Measurements from ENCODE around the gene KLHL28.
A peak's percentile ranks its signal among the peaks of the same experiment; 100 is the strongest.

The KLHL28 gene

DNA sequence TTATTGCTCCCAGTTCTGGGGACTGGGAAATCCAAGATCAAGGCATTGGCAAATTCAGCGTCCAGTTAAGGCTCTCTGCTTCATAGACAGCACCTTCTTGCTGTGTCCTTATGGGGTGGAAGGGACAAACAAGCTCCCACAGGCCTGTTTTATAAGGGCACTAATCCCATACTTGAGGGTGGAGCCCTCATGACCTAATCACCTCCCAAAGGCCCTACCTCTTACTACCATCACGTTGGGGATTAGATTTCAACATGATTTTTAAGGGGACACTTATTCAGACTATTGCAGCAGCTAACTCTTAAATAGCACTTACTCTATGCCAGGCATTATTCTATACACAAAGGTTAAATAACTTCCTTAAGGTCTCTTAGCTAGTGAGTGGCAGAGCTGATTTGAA lies 17.5 kb upstream of the KLHL28 start:
- H3K36me3 ChIP-seq, result no peaks in the 10 kb centered on the region
- intact Hi-C loops (cut with DNase I; ENCODE audit: low total_unique reads), result no loop called here
- TF ChIP-seq, protein P1, sequence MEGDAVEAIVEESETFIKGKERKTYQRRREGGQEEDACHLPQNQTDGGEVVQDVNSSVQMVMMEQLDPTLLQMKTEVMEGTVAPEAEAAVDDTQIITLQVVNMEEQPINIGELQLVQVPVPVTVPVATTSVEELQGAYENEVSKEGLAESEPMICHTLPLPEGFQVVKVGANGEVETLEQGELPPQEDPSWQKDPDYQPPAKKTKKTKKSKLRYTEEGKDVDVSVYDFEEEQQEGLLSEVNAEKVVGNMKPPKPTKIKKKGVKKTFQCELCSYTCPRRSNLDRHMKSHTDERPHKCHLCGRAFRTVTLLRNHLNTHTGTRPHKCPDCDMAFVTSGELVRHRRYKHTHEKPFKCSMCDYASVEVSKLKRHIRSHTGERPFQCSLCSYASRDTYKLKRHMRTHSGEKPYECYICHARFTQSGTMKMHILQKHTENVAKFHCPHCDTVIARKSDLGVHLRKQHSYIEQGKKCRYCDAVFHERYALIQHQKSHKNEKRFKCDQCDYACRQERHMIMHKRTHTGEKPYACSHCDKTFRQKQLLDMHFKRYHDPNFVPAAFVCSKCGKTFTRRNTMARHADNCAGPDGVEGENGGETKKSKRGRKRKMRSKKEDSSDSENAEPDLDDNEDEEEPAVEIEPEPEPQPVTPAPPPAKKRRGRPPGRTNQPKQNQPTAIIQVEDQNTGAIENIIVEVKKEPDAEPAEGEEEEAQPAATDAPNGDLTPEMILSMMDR (IDR thresholded peaks at IDR 0.05), result no peak
- no peaks in the 10 kb centered on the region for H3K9me3 ChIP-seq
- DNase-seq, result no peak
- peaks cover 0 to 10% (median 5%) of the 10 kb centered on the region in 4 donors for H3K4me1 ChIP-seq
- no peak overlapping the region for H3K4me3 ChIP-seq
- no peaks in the 10 kb centered on the region for H3K27me3 ChIP-seq
- H3K27ac ChIP-seq, result no peak overlapping the region

DNA sequence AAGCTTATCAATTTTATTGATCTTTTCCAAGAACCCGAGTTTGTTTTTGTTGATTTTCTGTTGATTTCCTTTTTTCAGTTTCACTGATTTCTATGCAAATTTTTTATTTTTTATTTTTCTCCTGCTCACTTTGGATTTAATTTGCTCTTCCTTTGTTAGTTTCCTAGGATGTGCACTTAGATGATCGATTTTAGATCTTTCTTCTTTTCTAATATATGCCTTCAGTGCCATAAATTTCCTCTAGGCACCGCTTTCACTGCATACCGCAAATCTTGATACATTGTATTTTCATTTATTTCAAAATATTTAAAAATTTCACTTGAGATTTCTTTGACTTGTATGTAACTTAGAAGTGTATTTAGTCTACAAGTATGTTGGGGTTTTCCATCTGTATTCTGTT lies 9.7 kb upstream of the KLHL28 start:
- DNase-seq, result no peak
- Histone ChIP-seq H3K27ac (no peak overlapping the region), H3K4me3 (no peak overlapping the region), H3K36me3 (peaks cover 0 to 6% (median 0%) of the 10 kb centered on the region in 3 donors), H3K27me3 (no peaks in the 10 kb centered on the region), H3K9me3 (no peaks in the 10 kb centered on the region), H3K4me1 (peaks cover 0 to 27% (median 13%) of the 10 kb centered on the region in 4 donors)
- intact Hi-C loops (cut with DNase I; ENCODE audit: low total_unique reads), result no loop called here
- TF ChIP-seq, protein P1 (IDR thresholded peaks at IDR 0.05), result no peak

DNA sequence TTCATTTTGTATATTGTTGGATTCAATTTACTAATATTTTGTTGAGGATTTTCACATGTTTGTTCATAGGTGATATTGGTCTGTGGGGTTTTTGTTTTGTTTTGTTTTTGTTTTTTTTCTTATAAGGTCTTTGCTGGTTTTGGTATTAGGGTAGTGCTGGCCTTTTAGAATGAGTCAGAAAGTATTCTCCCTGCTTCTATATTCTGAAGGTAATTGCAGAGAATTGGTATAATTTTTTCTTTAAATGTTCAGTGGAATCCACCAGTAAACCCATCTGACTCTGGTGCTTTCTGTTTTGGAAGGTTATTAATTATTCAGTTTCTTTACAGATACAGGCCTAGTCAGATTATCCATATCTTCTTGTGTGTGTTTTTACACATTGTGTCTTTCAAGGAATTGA lies 9.2 kb upstream of the KLHL28 start:
- H3K4me3 ChIP-seq, result no peak overlapping the region
- no peaks in the 10 kb centered on the region for H3K27me3 ChIP-seq
- intact Hi-C loops (cut with DNase I; ENCODE audit: low total_unique reads), result no loop called here
- no peak overlapping the region for H3K27ac ChIP-seq
- H3K36me3 ChIP-seq, result peaks cover 0 to 6% (median 0%) of the 10 kb centered on the region in 3 donors
- no peak for DNase-seq
- TF ChIP-seq, protein P1 (IDR thresholded peaks at IDR 0.05), result no peak
- H3K4me1 ChIP-seq, result peaks cover 0 to 32% (median 15%) of the 10 kb centered on the region in 4 donors
- no peaks in the 10 kb centered on the region for H3K9me3 ChIP-seq

GRCh38 chr14:44968714-44969113 lies 7.0 kb upstream of the KLHL28 start:
- Histone ChIP-seq H3K9me3 (no peaks in the 10 kb centered on the region), H3K27me3 (no peaks in the 10 kb centered on the region), H3K4me1 (peaks cover 0 to 46% (median 26%) of the 10 kb centered on the region in 4 donors), H3K36me3 (peaks cover 0 to 6% (median 0%) of the 10 kb centered on the region in 3 donors), H3K27ac (no peak overlapping the region), H3K4me3 (no peak overlapping the region)
- intact Hi-C loops (cut with DNase I; ENCODE audit: low total_unique reads), result no loop called here
- no peak for DNase-seq
- TF ChIP-seq, protein P1 (IDR thresholded peaks at IDR 0.05), result no peak

DNA sequence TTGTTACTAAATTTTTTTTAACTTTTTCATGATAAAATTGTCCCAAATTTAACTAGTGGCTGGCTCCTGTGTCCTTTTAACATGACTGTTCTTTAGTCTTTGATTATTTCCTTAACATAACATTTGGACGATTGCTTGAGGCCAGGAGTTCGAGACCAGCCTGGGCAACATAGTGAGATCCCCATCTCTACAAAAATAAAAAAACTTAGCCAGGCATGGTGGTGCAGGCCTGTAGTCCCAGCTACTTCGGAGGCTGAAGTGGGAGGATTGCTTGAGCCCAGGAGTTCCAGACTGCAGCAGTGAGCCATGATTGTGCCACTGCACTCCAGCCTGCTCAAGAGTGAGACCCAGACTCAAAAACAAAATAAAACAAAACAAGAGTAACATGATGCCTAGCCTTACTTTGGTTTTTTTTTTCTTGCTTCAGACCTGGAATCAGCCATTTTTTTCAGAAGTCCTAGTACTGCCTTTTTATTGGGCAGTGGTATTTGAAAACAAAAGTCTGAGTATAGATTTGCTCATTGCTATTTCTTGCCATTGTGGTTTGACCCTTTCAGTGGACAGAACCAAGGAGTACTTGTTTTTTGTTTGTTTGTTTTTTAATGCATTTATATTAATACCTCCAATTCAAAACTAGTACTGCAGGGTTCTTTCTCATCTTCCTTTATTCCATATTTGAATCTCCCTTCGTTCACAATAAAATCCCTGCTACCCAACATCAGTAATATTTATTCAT lies 5.0 kb upstream of the KLHL28 start:
- H3K27ac ChIP-seq, result no peak overlapping the region
- peak overlapping the region; percentile 76 to 79 for H3K4me3 ChIP-seq
- DNase-seq, result no peak
- H3K4me1 ChIP-seq, result peaks cover 0 to 54% (median 31%) of the 10 kb centered on the region in 4 donors
- intact Hi-C loops (cut with DNase I; ENCODE audit: low total_unique reads), result no loop called here
- TF ChIP-seq, protein P1 (IDR thresholded peaks at IDR 0.05), result no peak
- no peaks in the 10 kb centered on the region for H3K27me3 ChIP-seq
- H3K9me3 ChIP-seq, result no peaks in the 10 kb centered on the region
- peaks cover 0 to 6% (median 0%) of the 10 kb centered on the region in 3 donors for H3K36me3 ChIP-seq
